Lung (tissue), 13 donors: Measurements from ENCODE around the gene DENND2C. TPM values are rescaled to one million over a fixed set of nuclear protein-coding genes. Genes with fewer than 3 reads are reported as not detected.

Source experiments
- ATAC-seq: fragments of 200-7000 bp; cut with Tn5 transposase; one replicate; pipeline ENCODE4 v1.9.1; 2020; ENCODE audit warnings: moderate number of reproducible peaks; ENCODE audit not compliant: insufficient read depth, low FRiP score
- DNase-seq, 3 donors: peaks; one replicate each; pipeline ENCODE4 v3.0.0-alpha.2; 2013 to 2017
- H3K27ac ChIP-seq, 2 donors: one replicate each; pipeline ENCODE4 v1.5.1; 2013; ENCODE audit warnings: mild to moderate bottlenecking in 2 of 2, moderate library complexity in 2 of 2, control low read depth in 1 of 2, inconsistent platforms in 1 of 2, low read depth in 1 of 2, low read length in 1 of 2
- H3K27me3 ChIP-seq, 3 donors: one replicate each; pipeline ENCODE4 v1.5.1; 2013; ENCODE audit warnings: low read length in 2 of 3; ENCODE audit not compliant: control insufficient read depth in 3 of 3, insufficient read depth in 3 of 3
- H3K36me3 ChIP-seq, 4 donors: one replicate each; pipeline ENCODE4 v1.5.1; 2013; ENCODE audit warnings: low read length in 4 of 4, mild to moderate bottlenecking in 1 of 4, moderate library complexity in 1 of 4; ENCODE audit not compliant: control insufficient read depth in 4 of 4, insufficient read depth in 4 of 4
- H3K4me1 ChIP-seq, 5 donors: one replicate each; pipeline ENCODE4 v1.5.1; 2013; ENCODE audit warnings: low read length in 5 of 5, mild to moderate bottlenecking in 2 of 5, moderate library complexity in 1 of 5; ENCODE audit not compliant: control insufficient read depth in 5 of 5, insufficient read depth in 5 of 5
- H3K4me3 ChIP-seq: one replicate; pipeline ENCODE4 v1.5.1; 2013; ENCODE audit warnings: mild to moderate bottlenecking, control low read depth, moderate library complexity
- H3K9ac ChIP-seq, 2 donors: one replicate each; pipeline ENCODE4 v1.5.1; 2013; ENCODE audit warnings: low read length in 2 of 2, control low read depth in 1 of 2; ENCODE audit not compliant: insufficient read depth in 1 of 2
- H3K9me3 ChIP-seq, 4 donors: one replicate each; pipeline ENCODE4 v1.5.1; 2013; ENCODE audit warnings: low read length in 3 of 4, mild to moderate bottlenecking in 1 of 4, moderate library complexity in 1 of 4; ENCODE audit not compliant: control insufficient read depth in 4 of 4, insufficient read depth in 3 of 4
- WGBS, 2 donors: extraction: QIAGEN DNeasy Blood & Tissue Kit; methylation state at CpG; one replicate each; pipeline ENCODE4 v1.1.7; 2013; 5-methylcytosine and 5-hydroxymethylcytosine counted together
- polyA plus RNA-seq, 2 donors: library from polyadenylated mRNA; stranded (reverse); fragments of 200-250 nt; gene quantifications; one replicate each; pipeline ENCODE4 v1.2.1, GENCODE V29; 2013
- small RNA-seq: library from RNA; depleted of rRNA; stranded (forward); fragments of <200 nt; gene quantifications from one replicate; pipeline ENCODE3, GENCODE V24; 2014; ENCODE audit warnings: low replicate concordance
- total RNA-seq, 2 donors: library from RNA; depleted of rRNA in 1 of 2; stranded (reverse); fragments of >200 nt in 1 of 2; gene quantifications; one replicate each; pipeline ENCODE4 v1.2.1, GENCODE V29; 2014 to 2021
- TF ChIP-seq, protein P1 (sequence below): IDR thresholded peaks from 2 replicates; pipeline ENCODE4 v1.5.1; 2012; ENCODE audit warnings: mild to moderate bottlenecking; ENCODE audit errors: control extremely low read depth, extremely low read depth
- donor health status: control.
- donor health status: control.
- donor health status: Bipolar disorder and iron deficiency.
- donor health status: healthy.
- donor health status: DM: yes; HTN: yes; CAD: no.

DENND2C gene
- total and polyA plus RNA-seq, 4 donors, result 1.00 to 6.1 (median 3.0) TPM

DNA sequence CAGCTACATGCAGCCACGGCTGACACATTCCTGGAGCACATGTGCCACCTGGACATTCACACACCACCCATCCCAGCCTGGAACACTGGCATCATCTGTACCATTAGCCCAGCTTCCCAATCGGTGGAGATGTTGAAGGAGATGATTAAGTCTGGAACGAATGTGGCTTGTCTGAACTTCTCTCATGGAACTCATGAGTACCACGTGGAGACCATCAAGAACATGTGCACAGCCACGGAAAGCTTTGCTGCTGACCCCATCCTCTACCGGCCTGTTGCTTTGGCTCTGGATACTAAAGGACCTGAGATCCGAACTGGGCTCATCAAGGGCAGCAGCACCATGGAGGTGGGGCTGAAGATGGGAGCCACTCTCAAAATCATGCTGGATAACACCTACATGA, 133.8 kb downstream of the DENND2C start:
- no peak overlapping the region for H3K27ac ChIP-seq
- no peaks in the 10 kb centered on the region for H3K9me3 ChIP-seq
- no peaks in the 10 kb centered on the region for H3K36me3 ChIP-seq
- WGBS, 2 donors, result 93% methylated on average over 7 of the region's 7 CpGs
- H3K4me3 ChIP-seq, result no peak overlapping the region
- TF ChIP-seq, protein P1, sequence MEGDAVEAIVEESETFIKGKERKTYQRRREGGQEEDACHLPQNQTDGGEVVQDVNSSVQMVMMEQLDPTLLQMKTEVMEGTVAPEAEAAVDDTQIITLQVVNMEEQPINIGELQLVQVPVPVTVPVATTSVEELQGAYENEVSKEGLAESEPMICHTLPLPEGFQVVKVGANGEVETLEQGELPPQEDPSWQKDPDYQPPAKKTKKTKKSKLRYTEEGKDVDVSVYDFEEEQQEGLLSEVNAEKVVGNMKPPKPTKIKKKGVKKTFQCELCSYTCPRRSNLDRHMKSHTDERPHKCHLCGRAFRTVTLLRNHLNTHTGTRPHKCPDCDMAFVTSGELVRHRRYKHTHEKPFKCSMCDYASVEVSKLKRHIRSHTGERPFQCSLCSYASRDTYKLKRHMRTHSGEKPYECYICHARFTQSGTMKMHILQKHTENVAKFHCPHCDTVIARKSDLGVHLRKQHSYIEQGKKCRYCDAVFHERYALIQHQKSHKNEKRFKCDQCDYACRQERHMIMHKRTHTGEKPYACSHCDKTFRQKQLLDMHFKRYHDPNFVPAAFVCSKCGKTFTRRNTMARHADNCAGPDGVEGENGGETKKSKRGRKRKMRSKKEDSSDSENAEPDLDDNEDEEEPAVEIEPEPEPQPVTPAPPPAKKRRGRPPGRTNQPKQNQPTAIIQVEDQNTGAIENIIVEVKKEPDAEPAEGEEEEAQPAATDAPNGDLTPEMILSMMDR, result no peak
- no peaks in the 10 kb centered on the region for H3K27me3 ChIP-seq
- H3K4me1 ChIP-seq, result no peaks in the 10 kb centered on the region
- no peak for DNase-seq
- ATAC-seq, result no peak
- no peak overlapping the region for H3K9ac ChIP-seq

GRCh38 chr1:114535401-114535800, 134.4 kb downstream of the DENND2C start:
- Histone ChIP-seq H3K9ac (no peak overlapping the region), H3K4me1 (no peaks in the 10 kb centered on the region), H3K9me3 (no peaks in the 10 kb centered on the region), H3K4me3 (no peak overlapping the region), H3K27ac (no peak overlapping the region), H3K36me3 (no peaks in the 10 kb centered on the region), H3K27me3 (no peaks in the 10 kb centered on the region)
- ATAC-seq, result no peak
- TF ChIP-seq, protein P1, result no peak
- no peak for DNase-seq
- WGBS, 2 donors, result 72 to 76% methylated on average over 1 of the region's 1 CpG

Small RNA genes lying within 50 kb of the gene (small RNA-seq; reads per million reads assigned to genes)
- not detected for gene RN7SL432P

Other genes with a start within 250 kb of the DENND2C start
- gene TRIM33, start 158.8 kb downstream of the DENND2C start, total RNA-seq, result 100 to 1,000 TPM in 1 of 2 donors, 10 to 100 TPM in 1; 26.7 to 102 TPM
- 10 to 100 TPM in 1 of 2 donors, 1 to 10 TPM in 1; 9.5 to 10.8 TPM for gene TRIM33, start 158.8 kb downstream of the DENND2C start, polyA plus RNA-seq
- 10 to 100 TPM; 28.8 to 30.9 TPM for gene BCAS2, start 88.4 kb downstream of the DENND2C start, total RNA-seq
- gene BCAS2, start 88.4 kb downstream of the DENND2C start, polyA plus RNA-seq, result 10 to 100 TPM; 22.4 to 31.3 TPM
- gene AMPD1, start 25.5 kb upstream of the DENND2C start, total RNA-seq, result under 1 TPM in 1 of 2 donors, not detected in 1; 0.34 TPM
- gene AMPD1, start 25.5 kb upstream of the DENND2C start, polyA plus RNA-seq, result not detected
- 10 to 100 TPM; 30.4 to 43.3 TPM for gene NRAS, start 46.7 kb upstream of the DENND2C start, total RNA-seq
- gene NRAS, start 46.7 kb upstream of the DENND2C start, polyA plus RNA-seq, result 10 to 100 TPM; 14.6 to 26.5 TPM
- gene CSDE1, start 87.9 kb upstream of the DENND2C start, total RNA-seq, result 100 to 1,000 TPM; 419 to 591 TPM
- gene CSDE1, start 87.9 kb upstream of the DENND2C start, polyA plus RNA-seq, result 100 to 1,000 TPM; 135 to 168 TPM
- gene SIKE1, start 110.6 kb upstream of the DENND2C start, total RNA-seq, result 10 to 100 TPM; 44.3 to 71.5 TPM
- gene SIKE1, start 110.6 kb upstream of the DENND2C start, polyA plus RNA-seq, result 10 to 100 TPM; 17.2 to 21.6 TPM
- gene SYCP1, start 184.8 kb upstream of the DENND2C start, total RNA-seq, result under 1 TPM in 1 of 2 donors, not detected in 1; 0.09 TPM
- not detected for gene SYCP1, start 184.8 kb upstream of the DENND2C start, polyA plus RNA-seq